IPS DF 4.7 (cell line): ENCODE results near the gene FXYD2.
"Not testable (repeated sequence)": the region's sequence is repeated elsewhere in the genome, so short reads cannot be mapped to it uniquely, and the experiment has no call there.

Experiments used
- DNase-seq: peaks from one replicate; pipeline ENCODE4 v3.0.0-alpha.2; 2013; ENCODE audit warnings: low spot score; ENCODE audit errors: extremely low read depth

The FXYD2 gene

GRCh38 chr11:117821431-117821830, 3.1 kb downstream of the FXYD2 start:
- DNase-seq, result no peak

GRCh38 chr11:117820516-117820915, 4.0 kb downstream of the FXYD2 start:
- DNase-seq, result no peak

- no peak for DNase-seq
Observed at GRCh38 chr11:117820071-117820470, 4.5 kb downstream of the FXYD2 start.

GRCh38 chr11:117819096-117820040, 5.2 kb downstream of the FXYD2 start:
- no peak for DNase-seq

GRCh38 chr11:117818041-117818873, 6.3 kb downstream of the FXYD2 start:
- DNase-seq, result no peak

GRCh38 chr11:117817368-117818040, 7.0 kb downstream of the FXYD2 start:
- DNase-seq, result no peak

- no peak for DNase-seq
Observed at GRCh38 chr11:117816846-117817367, 7.6 kb downstream of the FXYD2 start.

- no peak for DNase-seq
Observed at GRCh38 chr11:117816151-117816741, 8.3 kb downstream of the FXYD2 start.

GRCh38 chr11:117815262-117815803, 9.2 kb downstream of the FXYD2 start:
- DNase-seq, result no peak

- no peak for DNase-seq
Observed at GRCh38 chr11:117814766-117815261, 9.7 kb downstream of the FXYD2 start.

- DNase-seq, result no peak
Observed at GRCh38 chr11:117814204-117814765, 10.3 kb downstream of the FXYD2 start.

GRCh38 chr11:117810056-117810451, 14.5 kb downstream of the FXYD2 start:
- DNase-seq, result not testable (repeated sequence)

- DNase-seq, result no peak
Observed at GRCh38 chr11:117809236-117810055, 15.1 kb downstream of the FXYD2 start.

- no peak for DNase-seq
Observed at GRCh38 chr11:117808784-117809183, 15.8 kb downstream of the FXYD2 start.

GRCh38 chr11:117807482-117808327, 16.8 kb downstream of the FXYD2 start:
- no peak for DNase-seq

GRCh38 chr11:117806846-117807245, 17.7 kb downstream of the FXYD2 start:
- DNase-seq, result no peak

- no peak for DNase-seq
Observed at GRCh38 chr11:117805045-117805444, 19.5 kb downstream of the FXYD2 start.

- no peak for DNase-seq
Observed at GRCh38 chr11:117803896-117804295, 20.6 kb downstream of the FXYD2 start.
